Activated T-helper 1 cell treated with anti-CD3 and anti-CD28 coated beads, Interleukin-12 subunit alpha, Interleukin-12 subunit beta, Interleukin-2, Interleukin-4 antibody, amounts not matched to agents 30 ng/mL and 10 ng/mL and 1 ng/mL, durations not matched to agents 14 hours and 24 hours and 36 hours (primary cell): ENCODE results near the gene PDE1C. TPM values are rescaled to one million over a fixed set of nuclear protein-coding genes. Genes with fewer than 3 reads are reported as not detected.

ENCODE experiments used
- DNase-seq: peaks from one replicate; pipeline ENCODE4 v3.0.0; 2021; ENCODE audit warnings: low spot score
- H3K27ac Mint-ChIP-seq: one replicate; pipeline ENCODE4 v1.8.0; 2021; ENCODE audit warnings: mild to moderate bottlenecking, mixed read lengths
- H3K27me3 Mint-ChIP-seq: one replicate; pipeline ENCODE4 v1.8.0; 2022; ENCODE audit warnings: mild to moderate bottlenecking, moderate library complexity, mixed read lengths; ENCODE audit not compliant: insufficient read depth
- H3K36me3 Mint-ChIP-seq: one replicate; pipeline ENCODE4 v1.8.0; 2021; ENCODE audit warnings: low read depth, mixed read lengths
- H3K4me1 Mint-ChIP-seq: one replicate; pipeline ENCODE4 v1.8.0; 2021; ENCODE audit warnings: low read depth, mixed read lengths
- H3K4me3 Mint-ChIP-seq: one replicate; pipeline ENCODE4 v1.8.0; 2021; ENCODE audit warnings: mild to moderate bottlenecking, moderate library complexity, mixed read lengths
- H3K9me3 Mint-ChIP-seq: one replicate; pipeline ENCODE4 v1.8.0; 2021; ENCODE audit warnings: mixed read lengths
- intact Hi-C: fragments of 100-400 bp; cut with micrococcal nuclease; formaldehyde crosslinking; loops from one replicate; pipeline ENCODE4 v1.15.1; 2024
- total RNA-seq: library from RNA; stranded (reverse); gene quantifications from 2 replicates; pipeline ENCODE4 v1.2.3, GENCODE V29; 2022

The PDE1C gene
- total RNA-seq, 1 donor from 2014 or later = not detected

DNA sequence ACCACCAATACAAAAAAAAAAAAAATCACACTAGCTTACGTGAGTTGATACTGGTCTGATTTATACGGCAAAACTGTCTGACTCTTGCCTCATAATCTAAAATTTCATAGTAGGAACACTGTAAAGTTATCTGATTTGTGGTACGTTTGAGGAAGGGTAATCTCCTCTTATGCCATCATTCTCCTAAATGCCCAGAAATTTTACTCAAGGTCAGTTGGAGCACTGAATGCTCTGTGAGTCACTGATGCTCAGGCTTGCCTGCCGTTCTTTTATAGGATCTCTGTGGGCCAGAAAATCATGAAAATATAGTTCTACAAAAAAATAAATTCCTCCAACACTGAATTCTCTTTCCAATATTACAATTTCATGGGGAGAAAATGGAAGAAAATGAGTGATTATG lies 135.7 kb downstream of the PDE1C start:
- Mint-ChIP-seq H3K36me3 (no peaks in the 10 kb centered on the region), H3K9me3 (peaks cover 6% of the 10 kb centered on the region), H3K27ac (no peak overlapping the region), H3K27me3 (no peaks in the 10 kb centered on the region), H3K4me1 (no peaks in the 10 kb centered on the region), H3K4me3 (no peak overlapping the region)
- intact Hi-C loops = no loop called here
- no peak for DNase-seq

DNA sequence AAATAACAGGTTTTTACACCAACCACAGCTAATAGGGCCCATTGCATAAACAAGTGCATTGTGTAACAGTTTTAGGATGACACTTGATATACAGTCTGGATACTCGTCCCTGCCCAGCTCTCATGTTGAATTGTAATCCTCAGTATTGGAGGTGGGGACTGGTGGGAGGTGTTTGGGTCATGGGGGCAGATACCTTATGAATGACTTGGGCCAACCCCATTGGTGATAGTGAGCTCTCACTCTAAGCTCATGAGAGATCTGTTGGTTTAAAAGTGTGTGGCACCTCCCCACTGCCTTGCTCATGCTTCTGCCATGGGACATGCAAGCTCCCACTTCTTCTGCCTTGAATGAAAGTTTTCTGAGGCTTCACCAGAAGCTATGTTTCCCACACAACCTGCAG lies 136.7 kb downstream of the PDE1C start:
- Mint-ChIP-seq H3K27ac (no peak overlapping the region), H3K27me3 (no peaks in the 10 kb centered on the region), H3K4me1 (no peaks in the 10 kb centered on the region), H3K9me3 (peaks cover 10% of the 10 kb centered on the region), H3K4me3 (no peak overlapping the region), H3K36me3 (no peaks in the 10 kb centered on the region)
- intact Hi-C loops = no loop called here
- no peak for DNase-seq

DNA sequence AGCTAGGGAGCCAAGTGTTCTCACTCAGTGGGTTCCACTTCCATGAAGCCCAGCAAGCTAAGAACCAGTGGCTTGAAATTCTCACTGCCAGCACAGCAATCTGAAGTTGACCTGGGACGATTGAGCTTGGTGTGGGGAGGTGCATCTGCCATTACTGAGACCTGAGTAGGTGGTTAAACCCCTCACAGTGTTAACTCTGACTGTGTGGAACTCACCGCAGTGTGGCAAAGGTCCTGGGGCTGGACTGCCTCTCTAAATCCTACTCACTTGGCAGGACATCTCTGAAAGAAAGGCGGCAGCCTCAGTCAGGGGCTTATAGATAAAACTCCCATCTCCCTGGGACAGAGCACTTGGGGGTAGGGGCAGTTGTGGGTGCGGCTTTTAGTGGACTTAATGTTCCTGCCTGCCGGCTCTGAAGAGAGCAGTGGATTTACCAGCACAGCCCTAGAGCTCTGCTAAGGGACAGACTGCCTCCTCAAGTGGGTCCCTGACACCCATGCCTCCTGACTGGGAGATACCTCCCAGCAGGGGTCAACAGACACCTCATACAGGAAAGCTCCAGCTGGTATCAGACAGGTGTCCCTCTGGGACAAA lies 143.1 kb downstream of the PDE1C start:
- no peak overlapping the region for H3K4me3 Mint-ChIP-seq
- H3K27ac Mint-ChIP-seq = no peak overlapping the region
- intact Hi-C loops = no loop called here
- H3K4me1 Mint-ChIP-seq = no peaks in the 10 kb centered on the region
- H3K36me3 Mint-ChIP-seq = no peaks in the 10 kb centered on the region
- no peak for DNase-seq
- H3K27me3 Mint-ChIP-seq = no peaks in the 10 kb centered on the region
- H3K9me3 Mint-ChIP-seq = peaks cover 10% of the 10 kb centered on the region

DNA sequence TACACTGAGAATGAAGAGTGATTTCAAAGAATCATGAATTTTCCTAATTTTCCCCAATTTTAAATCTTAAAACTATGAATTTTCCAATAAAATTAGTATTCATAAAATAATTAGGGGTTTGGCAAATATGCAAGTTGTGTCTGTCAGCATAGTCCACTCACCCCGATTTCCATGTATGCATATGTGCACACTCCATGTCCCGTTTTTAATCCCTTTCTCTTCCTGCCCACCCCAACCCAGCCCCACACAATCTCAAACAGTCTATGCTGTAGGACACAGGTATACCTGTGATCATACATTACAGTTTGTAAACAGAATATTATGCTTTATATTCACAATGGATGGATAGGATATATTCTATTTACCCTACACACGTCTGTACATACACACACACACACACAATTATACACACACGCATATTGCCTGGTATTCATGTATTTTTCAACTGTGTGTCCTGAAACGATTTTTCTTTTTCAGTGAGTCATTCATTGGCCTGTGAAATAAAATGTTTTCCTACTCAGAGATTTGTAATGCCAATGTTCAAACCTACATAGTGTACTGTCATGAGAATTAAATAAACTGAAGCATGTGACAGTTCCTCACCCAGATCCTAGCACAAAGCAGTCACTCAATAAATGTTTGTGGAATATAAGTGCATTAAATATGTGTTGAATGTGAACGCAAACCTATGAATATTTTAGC lies 144.3 kb downstream of the PDE1C start:
- H3K4me3 Mint-ChIP-seq = no peak overlapping the region
- intact Hi-C loops = no loop called here
- H3K27me3 Mint-ChIP-seq = no peaks in the 10 kb centered on the region
- peaks cover 10% of the 10 kb centered on the region for H3K9me3 Mint-ChIP-seq
- no peaks in the 10 kb centered on the region for H3K36me3 Mint-ChIP-seq
- DNase-seq = no peak
- H3K27ac Mint-ChIP-seq = no peak overlapping the region
- H3K4me1 Mint-ChIP-seq = no peaks in the 10 kb centered on the region

DNA sequence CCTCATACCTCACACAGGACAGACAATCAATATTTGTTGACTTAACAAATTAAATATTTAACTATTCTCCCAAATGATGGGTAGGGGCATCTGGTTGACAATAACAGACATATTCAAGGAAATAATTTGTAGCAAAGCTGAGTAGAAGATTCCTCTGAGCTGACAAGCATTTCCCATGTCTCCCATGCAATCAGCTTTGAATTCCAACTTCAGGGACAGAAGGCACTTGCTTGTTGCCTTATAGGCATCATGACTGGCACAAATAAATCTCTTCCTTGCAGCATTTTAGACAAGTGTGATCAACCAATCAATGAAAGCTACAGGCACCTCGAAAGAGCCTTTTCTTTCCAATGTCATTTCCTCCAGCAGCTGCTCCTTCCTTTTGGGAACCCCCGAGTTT lies 146.0 kb downstream of the PDE1C start:
- H3K27ac Mint-ChIP-seq = no peak overlapping the region
- intact Hi-C loops = no loop called here
- no peaks in the 10 kb centered on the region for H3K4me1 Mint-ChIP-seq
- no peaks in the 10 kb centered on the region for H3K36me3 Mint-ChIP-seq
- DNase-seq = no peak
- no peak overlapping the region for H3K4me3 Mint-ChIP-seq
- peaks cover 1% of the 10 kb centered on the region for H3K9me3 Mint-ChIP-seq
- no peaks in the 10 kb centered on the region for H3K27me3 Mint-ChIP-seq

DNA sequence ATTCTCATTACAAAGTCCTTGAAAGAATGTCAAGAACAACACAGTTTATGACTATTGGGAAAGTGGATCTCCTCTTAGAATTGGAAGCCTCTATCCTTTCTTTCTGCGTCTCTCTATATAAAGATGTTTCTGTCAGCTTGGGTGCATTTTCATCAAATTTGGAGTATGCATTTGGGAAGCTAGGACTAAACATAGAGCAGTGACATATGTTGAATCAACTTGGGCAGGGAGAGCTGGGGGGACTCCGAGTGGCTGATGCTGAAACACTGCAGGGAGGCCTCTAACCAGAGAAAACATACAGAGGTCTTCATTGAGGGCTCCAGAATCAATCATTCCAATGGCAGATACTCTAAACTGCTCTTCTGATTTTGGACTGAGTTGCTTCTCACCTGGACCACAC lies 147.4 kb downstream of the PDE1C start:
- no peak overlapping the region for H3K4me3 Mint-ChIP-seq
- intact Hi-C loops = no loop called here
- DNase-seq = no peak
- no peaks in the 10 kb centered on the region for H3K36me3 Mint-ChIP-seq
- H3K9me3 Mint-ChIP-seq = no peaks in the 10 kb centered on the region
- no peaks in the 10 kb centered on the region for H3K27me3 Mint-ChIP-seq
- no peak overlapping the region for H3K27ac Mint-ChIP-seq
- no peaks in the 10 kb centered on the region for H3K4me1 Mint-ChIP-seq

DNA sequence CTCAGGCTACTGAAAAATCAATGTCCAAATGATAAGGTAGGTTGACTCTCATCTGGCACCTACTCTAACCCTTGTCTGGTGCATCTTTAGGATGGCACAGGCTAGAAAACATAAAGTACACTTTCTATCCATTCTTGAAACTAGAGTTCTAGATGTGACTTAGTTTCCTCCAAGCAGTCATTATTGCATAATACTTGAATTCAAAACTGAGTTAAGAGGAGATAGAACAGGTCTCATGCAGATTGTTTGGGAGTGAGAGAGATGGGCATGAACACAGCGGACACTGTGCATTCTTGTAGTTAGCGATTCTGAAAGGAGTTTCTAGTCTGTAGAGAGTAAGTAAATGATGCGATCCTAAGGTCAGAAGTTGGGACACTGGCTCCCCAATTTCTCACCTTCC lies 149.2 kb downstream of the PDE1C start:
- intact Hi-C loops = no loop called here
- Mint-ChIP-seq H3K27ac (no peak overlapping the region), H3K4me3 (no peak overlapping the region), H3K36me3 (no peaks in the 10 kb centered on the region), H3K27me3 (no peaks in the 10 kb centered on the region), H3K4me1 (no peaks in the 10 kb centered on the region), H3K9me3 (no peaks in the 10 kb centered on the region)
- no peak for DNase-seq

DNA sequence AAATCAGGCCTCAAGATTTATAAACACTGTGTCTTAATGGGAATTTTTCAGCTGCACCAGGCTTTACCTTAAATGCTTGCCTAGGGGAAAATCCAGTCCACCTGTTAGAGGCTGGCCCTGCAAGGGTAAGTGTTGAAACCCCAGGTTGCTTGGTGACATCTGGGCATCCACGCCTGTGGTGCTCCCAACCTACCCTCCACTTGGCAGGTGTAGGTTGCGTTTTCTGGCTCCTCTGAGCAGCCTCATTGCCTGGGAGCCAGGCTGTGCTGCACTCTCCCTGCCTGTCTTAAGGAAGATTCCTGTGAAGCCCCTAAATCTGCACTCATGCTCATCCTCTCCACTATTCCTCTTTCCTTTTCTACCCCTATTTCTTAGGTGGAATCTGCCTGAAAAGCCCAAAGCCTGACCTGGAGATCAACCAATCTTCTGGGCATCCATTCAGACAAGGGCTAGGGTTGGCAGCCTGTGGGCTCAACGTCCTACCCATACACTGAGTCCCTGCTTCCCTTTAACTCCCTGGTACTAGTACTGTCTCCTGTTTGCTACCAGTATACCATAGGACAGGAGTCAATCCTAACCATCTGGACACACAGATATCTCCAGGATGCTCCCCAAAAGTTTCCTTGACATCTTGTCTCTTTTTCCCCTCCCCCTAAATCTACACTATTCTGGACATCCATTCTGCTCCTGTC lies 150.4 kb downstream of the PDE1C start:
- no peaks in the 10 kb centered on the region for H3K36me3 Mint-ChIP-seq
- no peaks in the 10 kb centered on the region for H3K9me3 Mint-ChIP-seq
- no peak for DNase-seq
- intact Hi-C loops = no loop called here
- H3K4me1 Mint-ChIP-seq = no peaks in the 10 kb centered on the region
- H3K4me3 Mint-ChIP-seq = no peak overlapping the region
- no peaks in the 10 kb centered on the region for H3K27me3 Mint-ChIP-seq
- H3K27ac Mint-ChIP-seq = no peak overlapping the region

DNA sequence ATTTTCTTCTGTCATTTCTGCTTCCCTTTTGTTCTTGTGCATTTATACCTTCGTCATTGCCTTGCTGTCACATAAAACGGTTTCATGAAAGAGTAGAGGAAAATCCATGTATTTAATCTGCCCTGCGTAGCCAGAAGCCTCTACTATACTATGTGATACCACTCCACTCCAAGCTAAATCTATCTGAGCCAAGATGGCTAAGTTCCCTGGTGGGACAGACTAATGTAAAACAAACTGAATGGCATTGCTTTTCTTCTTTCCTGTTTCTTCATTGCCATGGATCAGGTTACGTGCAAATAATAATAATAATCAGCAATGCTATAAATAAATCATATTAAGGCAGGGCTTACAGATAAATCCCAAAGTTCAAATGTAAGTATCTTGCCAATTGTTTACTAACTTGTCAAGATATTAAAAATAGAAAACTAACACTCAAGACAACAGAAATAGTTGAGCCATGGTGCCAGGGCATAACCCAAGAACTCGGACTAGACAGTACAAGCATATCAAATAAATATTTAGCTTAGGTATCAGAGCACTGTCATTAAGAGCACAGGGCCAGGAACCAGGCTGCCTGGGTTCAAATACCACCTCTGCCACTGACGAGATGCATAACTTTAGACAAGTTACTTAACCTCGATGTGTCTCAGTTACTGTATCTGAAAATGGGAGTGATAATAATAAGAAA lies 151.4 kb downstream of the PDE1C start:
- Mint-ChIP-seq H3K27me3 (no peaks in the 10 kb centered on the region), H3K4me1 (no peaks in the 10 kb centered on the region), H3K9me3 (no peaks in the 10 kb centered on the region), H3K36me3 (no peaks in the 10 kb centered on the region), H3K4me3 (no peak overlapping the region), H3K27ac (no peak overlapping the region)
- no peak for DNase-seq
- intact Hi-C loops = no loop called here

DNA sequence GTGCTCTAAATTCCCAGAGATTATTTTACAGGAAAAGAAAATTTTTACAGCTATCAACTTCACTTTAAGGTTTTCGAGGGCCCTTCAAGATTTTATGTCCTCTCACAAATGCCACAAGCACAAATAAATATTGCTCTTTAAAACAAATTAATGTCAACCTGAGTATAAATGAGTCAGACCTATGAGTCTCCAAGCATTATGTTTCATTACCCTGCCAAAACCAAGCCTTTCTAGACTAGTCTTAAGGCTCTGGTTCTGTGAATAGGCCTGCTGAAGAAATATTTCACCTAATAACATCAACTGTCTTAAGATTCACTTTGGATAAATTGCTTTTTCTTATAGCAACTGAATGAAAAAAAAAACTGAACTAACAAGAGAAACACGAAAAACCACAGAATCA lies 153.0 kb downstream of the PDE1C start:
- Mint-ChIP-seq H3K4me3 (no peak overlapping the region), H3K4me1 (no peaks in the 10 kb centered on the region), H3K36me3 (no peaks in the 10 kb centered on the region)

DNA sequence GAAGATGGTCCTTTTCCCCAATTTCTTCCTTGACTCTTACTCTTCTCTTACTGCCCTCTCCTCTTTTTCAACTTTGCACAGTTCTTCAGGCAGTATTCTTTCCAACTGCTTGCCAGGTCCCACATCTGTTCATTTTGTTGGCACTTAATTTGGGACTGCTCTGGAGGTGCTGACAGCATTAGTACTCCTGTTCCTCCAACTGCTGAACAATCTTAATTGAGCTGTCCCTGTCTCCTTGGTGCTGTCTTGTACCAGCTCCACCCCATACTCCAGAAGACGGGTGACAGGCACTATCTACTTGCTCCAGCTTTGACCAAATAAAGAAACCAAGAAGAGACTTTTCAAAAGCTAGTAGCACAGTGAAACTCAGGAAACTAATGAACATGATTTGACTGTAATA lies 160.0 kb downstream of the PDE1C start:
- no peak for DNase-seq
- intact Hi-C loops = no loop called here
- Mint-ChIP-seq H3K9me3 (no peaks in the 10 kb centered on the region), H3K27me3 (no peaks in the 10 kb centered on the region), H3K27ac (no peak overlapping the region), H3K4me1 (no peaks in the 10 kb centered on the region), H3K36me3 (no peaks in the 10 kb centered on the region), H3K4me3 (no peak overlapping the region)

More for the DNA sequence above, 153.0 kb downstream of the PDE1C start:
- DNase-seq = no peak
- Mint-ChIP-seq H3K27ac (no peak overlapping the region), H3K9me3 (no peaks in the 10 kb centered on the region), H3K27me3 (no peaks in the 10 kb centered on the region)
- intact Hi-C loops = no loop called here

DNA sequence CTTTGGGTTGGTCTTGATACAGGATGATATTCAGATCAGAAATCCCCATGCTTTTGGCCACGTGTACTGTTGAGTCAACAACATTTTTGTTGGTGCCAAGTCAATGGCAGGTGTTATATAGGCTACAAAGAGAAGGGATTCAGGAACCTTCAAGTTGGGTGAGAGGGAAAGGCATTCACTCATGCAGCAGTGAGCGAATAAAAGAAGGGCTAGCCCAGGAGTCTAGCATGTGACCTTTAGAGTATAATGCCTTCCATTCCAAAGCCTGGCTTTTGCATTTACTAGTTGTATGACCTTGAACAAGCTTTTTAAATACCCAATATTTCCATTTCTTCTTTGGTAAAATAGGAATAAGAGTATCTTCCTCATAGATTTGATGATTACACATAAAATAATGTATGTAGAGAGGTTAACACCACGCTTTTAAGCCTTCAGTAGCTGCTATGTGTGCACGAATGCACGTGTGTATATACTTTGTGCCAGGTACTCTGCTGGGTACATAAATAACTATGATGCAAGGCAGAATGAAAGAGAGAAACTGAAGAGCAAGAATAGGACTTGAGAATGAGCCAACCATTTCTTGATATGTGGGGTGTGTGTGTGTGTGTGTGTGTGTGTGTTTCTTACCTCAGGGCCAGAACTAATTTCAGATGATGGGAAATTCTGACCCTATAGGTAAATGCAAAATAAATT lies 163.6 kb downstream of the PDE1C start:
- Mint-ChIP-seq H3K4me1 (no peaks in the 10 kb centered on the region), H3K36me3 (no peaks in the 10 kb centered on the region), H3K4me3 (no peak overlapping the region), H3K27me3 (no peaks in the 10 kb centered on the region), H3K9me3 (no peaks in the 10 kb centered on the region), H3K27ac (no peak overlapping the region)
- no peak for DNase-seq
- intact Hi-C loops = no loop called here

DNA sequence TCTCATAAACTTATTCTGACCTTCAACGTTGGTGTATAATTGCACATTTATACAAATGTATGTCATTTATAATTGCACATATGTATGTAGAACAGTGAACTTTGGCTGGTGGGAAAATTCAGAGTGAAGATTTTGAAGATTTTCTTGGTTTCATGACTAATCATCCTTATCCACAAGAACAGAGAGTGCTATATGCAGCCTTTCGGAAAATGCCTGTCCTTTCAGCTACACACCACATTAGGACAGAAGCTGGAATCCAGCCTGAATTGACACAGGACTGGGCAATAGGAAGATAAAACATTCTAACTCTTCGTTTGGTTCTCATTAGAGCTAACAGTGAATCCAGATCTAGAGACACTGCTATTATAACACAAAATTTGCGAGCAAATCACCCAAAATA lies 166.2 kb downstream of the PDE1C start:
- H3K36me3 Mint-ChIP-seq = no peaks in the 10 kb centered on the region
- H3K4me3 Mint-ChIP-seq = no peak overlapping the region
- H3K27ac Mint-ChIP-seq = no peak overlapping the region
- intact Hi-C loops = no loop called here
- no peaks in the 10 kb centered on the region for H3K4me1 Mint-ChIP-seq
- H3K27me3 Mint-ChIP-seq = no peaks in the 10 kb centered on the region
- no peak for DNase-seq
- no peaks in the 10 kb centered on the region for H3K9me3 Mint-ChIP-seq
